Astrocyte (in vitro differentiated cells and primary cell): Measurements from ENCODE around the gene ZNF582.
"Not testable (repeated sequence)": the region's sequence is repeated elsewhere in the genome, so short reads cannot be mapped to it uniquely, and the experiment has no call there.

Experiments
- CTCF ChIP-seq: IDR thresholded peaks from 2 replicates; pipeline ENCODE4 v1.5.1; 2011; ENCODE audit warnings: low read depth, mild to moderate bottlenecking, inconsistent platforms, low read length, moderate library complexity; ENCODE audit not compliant: insufficient read depth
- EZH2 ChIP-seq: IDR thresholded peaks from 2 replicates; pipeline ENCODE4 v1.6.1; 2012; ENCODE audit warnings: mild to moderate bottlenecking, low read length, inconsistent platforms; ENCODE audit not compliant: insufficient read depth

- not testable (repeated sequence) for TF ChIP-seq CTCF, EZH2
Observed at GRCh38 chr19:56335371-56335770, 58.0 kb downstream of the ZNF582 start.
